GM12878 (cell line): Measurements from ENCODE around the gene SLCO3A1. TPM values are rescaled to one million over a fixed set of nuclear protein-coding genes. Genes with fewer than 3 reads are reported as not detected.

Experiments
- ATF7 ChIP-seq: fragments of 450-650 bp; IDR thresholded peaks from 2 replicates; pipeline ENCODE4 v1.6.1; 2016; ENCODE audit warnings: low read depth, mild to moderate bottlenecking
- BCL11A ChIP-seq: IDR thresholded peaks from 2 replicates; pipeline ENCODE4 v1.6.1; 2011; ENCODE audit warnings: low read depth, low read length
- BHLHE40 ChIP-seq, 2 experiments: fragments of 450-650 bp in 1 of 2; IDR thresholded peaks; 2 replicates each; pipeline ENCODE4 v1.6.1; 2011 to 2017; ENCODE audit warnings: low read depth in 2 of 2, borderline replicate concordance in 1 of 2, improper control_type of control experiment in 1 of 2, low read length in 1 of 2, mild to moderate bottlenecking in 1 of 2
- CHD2 ChIP-seq: IDR thresholded peaks from 2 replicates; pipeline ENCODE4 v1.6.1; 2011; ENCODE audit warnings: low read depth, low read length, improper control_type of control experiment, borderline replicate concordance
- NFYB ChIP-seq: IDR thresholded peaks from 2 replicates; pipeline ENCODE4 v1.6.1; 2011; ENCODE audit warnings: low read depth, mild to moderate bottlenecking, low read length, improper control_type of control experiment, moderate library complexity; ENCODE audit not compliant: insufficient read depth
- RAD51 ChIP-seq: fragments of 450-650 bp; IDR thresholded peaks from 2 replicates; pipeline ENCODE4 v1.6.1; 2016; ENCODE audit warnings: moderate library complexity, mild to moderate bottlenecking, inconsistent platforms
- RUNX3 ChIP-seq: IDR thresholded peaks from 2 replicates; pipeline ENCODE4 v1.6.1; 2012; ENCODE audit warnings: low read length, inconsistent platforms
- SMARCA5 ChIP-seq: fragments of 450-650 bp; IDR thresholded peaks from 2 replicates; pipeline ENCODE4 v1.6.1; 2017; ENCODE audit warnings: mild to moderate bottlenecking
- TCF3 ChIP-seq: IDR thresholded peaks from 2 replicates; pipeline ENCODE4 v1.6.1; 2012; ENCODE audit warnings: low read depth, mild to moderate bottlenecking, low read length, borderline replicate concordance; ENCODE audit not compliant: insufficient read depth
- polyA plus RNA-seq, 11 experiments: library from polyadenylated mRNA; depleted of rRNA in 4 of 11; unstranded in 6 of 11; stranded (reverse) in 5 of 11; fragments of >200 nt; fragmentation: Nextera tagmentation in 4 of 11; fragmentation: Illumina TruSeq in 1 of 11; extraction: Ambion mirVana in 4 of 11; extraction: Trizol in 1 of 11; gene quantifications; 1 replicate in 1 of 11; 2 replicates in 10 of 11; pipeline versions ENCODE4 v1.2.1 to v1.2.3, GENCODE V29; 2011 to 2016; ENCODE audit warnings: inconsistent platforms in 2 of 11, missing spikeins in 2 of 11, low read depth in 1 of 11
- total RNA-seq, 4 experiments: library from RNA; depleted of rRNA in 3 of 4; stranded (reverse); fragments of >200 nt in 3 of 4; fragmentation: Illumina TruSeq in 1 of 4; extraction: Trizol in 1 of 4; gene quantifications; 2 replicates each; pipeline versions ENCODE4 v1.2.1 to v1.2.3, GENCODE V29; 2013 to 2021
- TF ChIP-seq, protein P1 (sequence below): fragments of 450-650 bp; IDR thresholded peaks from 2 replicates; pipeline ENCODE4 v1.6.1; 2018; ENCODE audit warnings: mild to moderate bottlenecking, low read depth, moderate library complexity; ENCODE audit not compliant: partially characterized antibody
- TF ChIP-seq, protein P2 (sequence below): IDR thresholded peaks from 2 replicates; pipeline ENCODE4 v1.6.1; 2011; ENCODE audit warnings: low read depth, low read length, improper control_type of control experiment, borderline replicate concordance

The SLCO3A1 gene
- total and polyA plus RNA-seq, 10 of the 15 experiments (the other 5 are each of a cell fraction or from before 2014, with no cell fraction given): 0.05 to 5.9 (median 0.31) TPM

DNA sequence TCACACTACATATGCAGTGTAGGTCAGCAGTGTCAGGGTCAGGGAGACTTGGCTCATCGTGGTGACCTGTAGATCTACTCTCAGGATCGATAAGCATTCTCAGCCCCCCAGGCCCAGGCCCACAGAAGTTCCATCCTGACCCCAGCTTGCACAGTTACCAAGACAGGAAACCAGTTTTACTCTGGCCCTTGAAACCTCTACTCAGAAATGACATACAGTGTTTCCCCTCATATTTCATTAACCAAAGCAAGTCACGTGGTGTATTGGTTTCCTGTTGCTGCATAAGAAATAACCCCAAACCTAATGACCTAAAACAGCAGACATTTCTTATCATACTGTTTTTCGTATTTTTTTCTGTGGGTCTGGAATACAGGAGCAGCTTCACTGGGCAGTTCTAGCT, 242.2 kb downstream of the SLCO3A1 start (continued):
- TF ChIP-seq CHD2 (no peak), RAD51 (peak; percentile 88), BCL11A (no peak), NFYB (no peak), TCF3 (no peak), BHLHE40 (IDR thresholded peaks at IDR 0.05; ENCODE audit: borderline replicate concordance in 1 of 2, low read depth in 2 of 2, low read length in 1 of 2) (0 out of 4 replicates have a peak, but pooled peaks have one; percentile 16 to 21), RUNX3 (peak; percentile 65), ATF7 (no peak), SMARCA5 (no peak)
- TF ChIP-seq, protein P1, sequence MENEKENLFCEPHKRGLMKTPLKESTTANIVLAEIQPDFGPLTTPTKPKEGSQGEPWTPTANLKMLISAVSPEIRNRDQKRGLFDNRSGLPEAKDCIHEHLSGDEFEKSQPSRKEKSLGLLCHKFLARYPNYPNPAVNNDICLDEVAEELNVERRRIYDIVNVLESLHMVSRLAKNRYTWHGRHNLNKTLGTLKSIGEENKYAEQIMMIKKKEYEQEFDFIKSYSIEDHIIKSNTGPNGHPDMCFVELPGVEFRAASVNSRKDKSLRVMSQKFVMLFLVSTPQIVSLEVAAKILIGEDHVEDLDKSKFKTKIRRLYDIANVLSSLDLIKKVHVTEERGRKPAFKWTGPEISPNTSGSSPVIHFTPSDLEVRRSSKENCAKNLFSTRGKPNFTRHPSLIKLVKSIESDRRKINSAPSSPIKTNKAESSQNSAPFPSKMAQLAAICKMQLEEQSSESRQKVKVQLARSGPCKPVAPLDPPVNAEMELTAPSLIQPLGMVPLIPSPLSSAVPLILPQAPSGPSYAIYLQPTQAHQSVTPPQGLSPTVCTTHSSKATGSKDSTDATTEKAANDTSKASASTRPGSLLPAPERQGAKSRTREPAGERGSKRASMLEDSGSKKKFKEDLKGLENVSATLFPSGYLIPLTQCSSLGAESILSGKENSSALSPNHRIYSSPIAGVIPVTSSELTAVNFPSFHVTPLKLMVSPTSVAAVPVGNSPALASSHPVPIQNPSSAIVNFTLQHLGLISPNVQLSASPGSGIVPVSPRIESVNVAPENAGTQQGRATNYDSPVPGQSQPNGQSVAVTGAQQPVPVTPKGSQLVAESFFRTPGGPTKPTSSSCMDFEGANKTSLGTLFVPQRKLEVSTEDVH: no peak
- TF ChIP-seq, protein P2, sequence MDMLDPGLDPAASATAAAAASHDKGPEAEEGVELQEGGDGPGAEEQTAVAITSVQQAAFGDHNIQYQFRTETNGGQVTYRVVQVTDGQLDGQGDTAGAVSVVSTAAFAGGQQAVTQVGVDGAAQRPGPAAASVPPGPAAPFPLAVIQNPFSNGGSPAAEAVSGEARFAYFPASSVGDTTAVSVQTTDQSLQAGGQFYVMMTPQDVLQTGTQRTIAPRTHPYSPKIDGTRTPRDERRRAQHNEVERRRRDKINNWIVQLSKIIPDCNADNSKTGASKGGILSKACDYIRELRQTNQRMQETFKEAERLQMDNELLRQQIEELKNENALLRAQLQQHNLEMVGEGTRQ: peak; percentile 8; the same call in 1 of the 2 replicates
